GM06990 (cell line): Measurements from ENCODE around the gene PCDHGA4.
"Not testable (repeated sequence)": the region's sequence is repeated elsewhere in the genome, so short reads cannot be mapped to it uniquely, and the experiment has no call there.

Experiments
- DNase-seq: peaks from one replicate; pipeline ENCODE4 v3.0.0-alpha.2; 2011; ENCODE audit not compliant: insufficient read length; ENCODE audit errors: extremely low read depth
- H3K27me3 ChIP-seq: replicated peaks from 2 replicates; pipeline ENCODE4 v1.6.0; 2011; ENCODE audit warnings: low read length; ENCODE audit not compliant: control insufficient read depth, insufficient read depth
- H3K36me3 ChIP-seq: 2 replicates; pipeline ENCODE4 v1.5.1; 2011; ENCODE audit warnings: low read length; ENCODE audit not compliant: control insufficient read depth, insufficient read depth
- H3K4me3 ChIP-seq: replicated peaks from 2 replicates; pipeline ENCODE4 v1.5.1; 2011; ENCODE audit warnings: low read depth, mild to moderate bottlenecking, control low read depth, low read length
- TF ChIP-seq, protein P1 (sequence below): IDR thresholded peaks from 2 replicates; pipeline ENCODE4 v1.5.1; 2011; ENCODE audit warnings: low read length, control low read depth, mild to moderate bottlenecking, inconsistent platforms; ENCODE audit not compliant: insufficient read depth, poor library complexity, severe bottlenecking

Gene PCDHGA4

DNA sequence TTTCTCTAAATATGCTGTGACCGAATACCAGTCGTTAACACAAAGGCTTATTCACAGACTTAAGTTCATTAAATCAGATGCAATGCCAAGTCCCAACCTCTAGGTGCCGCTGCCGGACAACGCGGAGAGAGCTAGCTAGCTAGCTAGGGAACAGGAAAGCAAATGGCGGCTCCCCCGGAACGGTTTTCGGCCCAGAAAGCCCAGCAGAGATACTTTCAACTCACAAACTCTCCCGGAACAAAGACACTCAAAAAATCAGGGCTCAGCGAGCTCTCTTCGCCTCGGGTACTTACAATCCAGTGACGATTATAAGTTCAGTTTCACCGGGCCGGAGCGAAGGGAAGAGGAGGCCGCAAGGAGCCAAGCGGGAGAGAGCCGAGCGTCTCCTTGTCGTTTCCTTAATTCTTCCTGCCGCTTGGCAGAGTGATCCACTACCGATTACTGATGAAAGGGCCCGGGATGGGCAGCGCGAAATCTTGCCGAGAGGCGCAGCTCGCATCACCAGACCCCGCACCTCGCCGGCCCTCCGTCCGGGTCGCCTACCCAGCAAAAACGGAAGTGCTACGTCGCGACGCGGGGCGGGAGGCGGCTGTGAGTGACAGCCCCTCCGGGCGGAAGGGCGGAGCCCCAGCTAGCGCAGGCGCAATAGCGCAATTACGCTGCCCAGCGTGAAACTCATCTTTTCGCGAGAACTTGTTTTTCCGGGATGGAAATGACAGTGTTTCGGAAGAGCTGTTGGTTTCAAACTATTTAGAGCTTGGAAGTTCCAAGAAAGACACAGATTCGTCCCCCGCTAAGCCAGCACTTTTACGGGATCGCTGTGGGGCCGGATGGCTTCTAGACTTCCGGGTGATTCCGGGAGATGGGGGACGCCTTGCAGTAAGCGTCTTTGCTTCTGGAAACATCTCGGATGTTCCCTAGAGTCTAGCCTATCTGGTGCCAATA, 34.3 kb upstream of the PCDHGA4 start, which contains the start of gene TAF7:
TSS of gene TAF7 (minus strand) at position 560 of the 945 bp plus-strand sequence. CDS start 740 bp downstream, outside the sequence.
- DNase-seq: peak; percentile 96
- TF ChIP-seq, protein P1, sequence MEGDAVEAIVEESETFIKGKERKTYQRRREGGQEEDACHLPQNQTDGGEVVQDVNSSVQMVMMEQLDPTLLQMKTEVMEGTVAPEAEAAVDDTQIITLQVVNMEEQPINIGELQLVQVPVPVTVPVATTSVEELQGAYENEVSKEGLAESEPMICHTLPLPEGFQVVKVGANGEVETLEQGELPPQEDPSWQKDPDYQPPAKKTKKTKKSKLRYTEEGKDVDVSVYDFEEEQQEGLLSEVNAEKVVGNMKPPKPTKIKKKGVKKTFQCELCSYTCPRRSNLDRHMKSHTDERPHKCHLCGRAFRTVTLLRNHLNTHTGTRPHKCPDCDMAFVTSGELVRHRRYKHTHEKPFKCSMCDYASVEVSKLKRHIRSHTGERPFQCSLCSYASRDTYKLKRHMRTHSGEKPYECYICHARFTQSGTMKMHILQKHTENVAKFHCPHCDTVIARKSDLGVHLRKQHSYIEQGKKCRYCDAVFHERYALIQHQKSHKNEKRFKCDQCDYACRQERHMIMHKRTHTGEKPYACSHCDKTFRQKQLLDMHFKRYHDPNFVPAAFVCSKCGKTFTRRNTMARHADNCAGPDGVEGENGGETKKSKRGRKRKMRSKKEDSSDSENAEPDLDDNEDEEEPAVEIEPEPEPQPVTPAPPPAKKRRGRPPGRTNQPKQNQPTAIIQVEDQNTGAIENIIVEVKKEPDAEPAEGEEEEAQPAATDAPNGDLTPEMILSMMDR: peak; percentile 91

DNA sequence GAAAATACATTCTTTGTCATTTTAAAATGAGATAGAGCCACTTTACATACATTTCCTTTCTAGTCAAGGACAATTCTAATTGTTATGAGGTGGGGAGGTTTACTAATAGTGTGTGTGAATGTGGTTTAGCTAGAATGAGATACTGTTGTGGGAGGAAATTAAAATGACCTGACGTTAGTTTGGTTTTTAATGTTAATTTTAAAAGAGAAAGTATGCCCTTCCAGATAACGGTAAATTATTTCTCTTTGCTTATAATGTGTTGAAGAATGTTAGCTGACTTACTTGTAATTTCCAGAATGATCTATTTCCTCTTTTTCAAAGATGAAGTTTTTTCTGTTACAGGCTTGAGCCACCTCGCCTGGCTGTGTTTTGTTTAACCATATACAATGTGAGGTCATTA, 32.6 kb upstream of the PCDHGA4 start:
- TF ChIP-seq, protein P1: no peak
- DNase-seq: peak; percentile 44
- no peaks in the 10 kb centered on the region for H3K27me3 ChIP-seq
- peaks cover 6% of the 10 kb centered on the region; the same call in 1 of the 2 replicates for H3K36me3 ChIP-seq
- H3K4me3 ChIP-seq: no peak overlapping the region

More for the DNA sequence above, 34.3 kb upstream of the PCDHGA4 start, which contains the start of gene TAF7:
- peak within 1 kb of the TSS; percentile 82 for H3K4me3 ChIP-seq
- no peaks in the 10 kb centered on the region for H3K27me3 ChIP-seq
- H3K36me3 ChIP-seq: peaks cover 6% of the 10 kb centered on the region; the same call in 1 of the 2 replicates

DNA sequence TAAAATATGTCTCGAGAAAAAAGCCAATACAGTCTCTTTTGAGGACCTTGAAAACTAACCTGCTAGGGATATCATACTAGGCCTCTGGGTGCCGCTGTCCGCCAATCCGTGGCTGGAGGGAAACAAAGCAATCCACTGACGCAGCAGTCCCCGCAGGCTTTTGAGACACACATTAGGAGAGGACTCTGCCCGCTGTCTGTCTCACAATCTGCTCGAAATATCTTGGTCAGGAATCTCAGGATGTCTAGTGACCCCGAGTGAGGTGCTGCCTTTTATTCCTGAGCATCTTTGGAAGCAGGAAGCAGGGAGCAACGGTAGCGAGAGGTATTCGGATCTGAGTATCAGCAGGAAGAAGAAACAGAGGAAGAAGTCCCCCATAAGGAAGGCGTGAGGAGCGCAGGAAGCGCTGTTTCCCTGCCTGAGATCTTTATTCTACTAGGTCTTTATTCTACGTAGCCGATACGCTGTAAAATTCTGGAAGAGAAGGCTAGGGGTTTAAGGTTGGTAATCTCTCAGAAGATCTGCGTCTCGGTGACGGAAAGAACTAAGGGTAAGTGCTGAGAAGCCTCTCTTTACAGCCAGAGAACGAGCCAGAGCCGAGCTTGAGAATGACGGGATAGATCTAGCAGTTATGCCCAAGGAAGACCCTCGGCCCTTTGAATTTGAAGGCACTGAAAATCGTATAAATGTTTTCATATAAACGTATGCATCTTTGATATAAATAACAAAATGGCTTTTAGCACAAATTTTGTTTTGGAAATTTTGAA, 28.6 kb upstream of the PCDHGA4 start:
- TF ChIP-seq, protein P1: peak; percentile 90
- peak overlapping the region; percentile 67 for H3K4me3 ChIP-seq
- no peaks in the 10 kb centered on the region for H3K36me3 ChIP-seq
- DNase-seq: peak; percentile 38
- no peaks in the 10 kb centered on the region for H3K27me3 ChIP-seq

DNA sequence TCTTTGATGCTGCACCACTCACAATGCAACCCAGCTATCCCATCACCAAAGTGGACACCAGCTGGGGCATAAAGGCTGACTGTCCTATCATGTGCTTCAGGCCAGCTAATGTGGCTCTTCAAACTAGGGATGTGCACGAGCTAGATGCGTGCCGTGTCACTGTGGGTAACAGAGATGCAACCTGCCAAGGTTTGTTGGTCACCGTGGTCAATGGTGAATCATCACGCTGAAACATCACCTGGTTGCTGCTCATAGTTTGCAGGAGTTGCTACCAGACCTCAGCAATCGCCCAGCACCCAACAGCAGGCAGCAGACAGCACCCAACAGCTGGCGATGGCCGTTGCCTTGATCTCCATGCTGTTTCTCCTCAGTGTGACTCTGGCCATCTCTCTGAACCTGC, 26.6 kb upstream of the PCDHGA4 start:
- DNase-seq: no peak
- no peaks in the 10 kb centered on the region for H3K36me3 ChIP-seq
- TF ChIP-seq, protein P1: no peak
- no peak overlapping the region for H3K4me3 ChIP-seq
- no peaks in the 10 kb centered on the region for H3K27me3 ChIP-seq

DNA sequence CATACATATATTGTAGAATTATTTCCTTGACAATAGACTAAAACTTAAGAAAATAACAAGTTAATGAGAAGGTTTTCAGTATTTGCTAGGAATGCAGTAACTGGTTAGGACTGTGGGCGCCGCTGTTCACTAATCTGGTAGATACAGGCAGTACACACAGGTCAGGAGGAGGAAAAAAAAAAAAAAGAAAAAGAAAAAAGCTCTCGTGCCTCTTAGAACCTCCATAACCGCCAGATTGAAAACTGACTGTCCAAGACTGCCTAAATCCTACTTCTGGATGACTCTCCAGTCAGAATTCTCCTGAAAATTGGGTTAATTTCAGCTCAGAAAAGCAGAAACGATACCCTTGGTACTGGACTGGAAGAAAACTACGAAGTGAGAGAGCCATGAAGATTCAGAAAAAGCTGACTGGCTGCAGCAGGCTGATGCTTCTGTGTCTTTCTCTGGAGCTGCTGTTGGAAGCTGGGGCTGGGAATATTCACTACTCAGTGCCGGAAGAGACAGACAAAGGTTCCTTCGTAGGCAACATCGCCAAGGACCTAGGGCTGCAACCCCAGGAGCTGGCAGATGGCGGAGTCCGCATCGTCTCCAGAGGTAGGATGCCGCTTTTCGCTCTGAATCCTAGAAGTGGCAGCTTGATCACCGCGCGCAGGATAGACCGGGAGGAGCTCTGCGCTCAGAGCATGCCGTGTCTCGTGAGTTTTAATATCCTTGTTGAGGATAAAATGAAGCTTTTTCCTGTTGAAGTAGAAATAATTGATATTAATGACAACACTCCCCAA, 24.3 kb upstream of the PCDHGA4 start, which contains the start of gene PCDHGA1:
TSS of gene PCDHGA1 (plus strand) at position 216 of the 782 bp plus-strand sequence.
- no peak for DNase-seq
- peak within 1 kb of the TSS; percentile 47 for H3K4me3 ChIP-seq
- no peaks in the 10 kb centered on the region for H3K36me3 ChIP-seq
- TF ChIP-seq, protein P1: peak; percentile 62
- no peaks in the 10 kb centered on the region for H3K27me3 ChIP-seq

DNA sequence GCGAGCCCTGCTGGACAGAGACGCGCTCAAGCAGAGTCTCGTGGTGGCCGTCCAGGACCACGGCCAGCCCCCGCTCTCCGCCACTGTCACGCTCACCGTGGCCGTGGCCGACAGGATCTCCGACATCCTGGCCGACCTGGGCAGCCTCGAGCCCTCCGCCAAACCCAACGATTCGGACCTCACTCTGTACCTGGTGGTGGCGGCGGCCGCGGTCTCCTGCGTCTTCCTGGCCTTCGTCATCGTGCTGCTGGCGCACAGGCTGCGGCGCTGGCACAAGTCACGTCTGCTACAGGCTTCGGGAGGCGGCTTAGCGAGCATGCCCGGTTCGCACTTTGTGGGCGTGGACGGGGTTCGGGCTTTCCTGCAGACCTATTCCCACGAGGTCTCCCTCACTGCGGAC, 22.2 kb upstream of the PCDHGA4 start:
- H3K27me3 ChIP-seq, DNase-seq, H3K36me3 ChIP-seq, H3K4me3 ChIP-seq: not testable (repeated sequence)
